ENCODE measurements around the gene MPND.
A peak's percentile ranks its signal among the peaks of the same experiment; 100 is the strongest.

Gene MPND, protein sequence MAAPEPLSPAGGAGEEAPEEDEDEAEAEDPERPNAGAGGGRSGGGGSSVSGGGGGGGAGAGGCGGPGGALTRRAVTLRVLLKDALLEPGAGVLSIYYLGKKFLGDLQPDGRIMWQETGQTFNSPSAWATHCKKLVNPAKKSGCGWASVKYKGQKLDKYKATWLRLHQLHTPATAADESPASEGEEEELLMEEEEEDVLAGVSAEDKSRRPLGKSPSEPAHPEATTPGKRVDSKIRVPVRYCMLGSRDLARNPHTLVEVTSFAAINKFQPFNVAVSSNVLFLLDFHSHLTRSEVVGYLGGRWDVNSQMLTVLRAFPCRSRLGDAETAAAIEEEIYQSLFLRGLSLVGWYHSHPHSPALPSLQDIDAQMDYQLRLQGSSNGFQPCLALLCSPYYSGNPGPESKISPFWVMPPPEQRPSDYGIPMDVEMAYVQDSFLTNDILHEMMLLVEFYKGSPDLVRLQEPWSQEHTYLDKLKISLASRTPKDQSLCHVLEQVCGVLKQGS

GRCh38 chr19:4343370-4344307, at the start of gene MPND:
MPND (plus strand) TSS chr19:4343562; CDS start chr19:4343594, 32 bp downstream.
- peak; percentile 97 for DNase-seq

- no peak for DNase-seq
Measured at GRCh38 chr19:4294389-4294788, 49.0 kb upstream of the MPND start.

GRCh38 chr19:4295972-4296771, 47.2 kb upstream of the MPND start:
- DNase-seq, result no peak

DNA sequence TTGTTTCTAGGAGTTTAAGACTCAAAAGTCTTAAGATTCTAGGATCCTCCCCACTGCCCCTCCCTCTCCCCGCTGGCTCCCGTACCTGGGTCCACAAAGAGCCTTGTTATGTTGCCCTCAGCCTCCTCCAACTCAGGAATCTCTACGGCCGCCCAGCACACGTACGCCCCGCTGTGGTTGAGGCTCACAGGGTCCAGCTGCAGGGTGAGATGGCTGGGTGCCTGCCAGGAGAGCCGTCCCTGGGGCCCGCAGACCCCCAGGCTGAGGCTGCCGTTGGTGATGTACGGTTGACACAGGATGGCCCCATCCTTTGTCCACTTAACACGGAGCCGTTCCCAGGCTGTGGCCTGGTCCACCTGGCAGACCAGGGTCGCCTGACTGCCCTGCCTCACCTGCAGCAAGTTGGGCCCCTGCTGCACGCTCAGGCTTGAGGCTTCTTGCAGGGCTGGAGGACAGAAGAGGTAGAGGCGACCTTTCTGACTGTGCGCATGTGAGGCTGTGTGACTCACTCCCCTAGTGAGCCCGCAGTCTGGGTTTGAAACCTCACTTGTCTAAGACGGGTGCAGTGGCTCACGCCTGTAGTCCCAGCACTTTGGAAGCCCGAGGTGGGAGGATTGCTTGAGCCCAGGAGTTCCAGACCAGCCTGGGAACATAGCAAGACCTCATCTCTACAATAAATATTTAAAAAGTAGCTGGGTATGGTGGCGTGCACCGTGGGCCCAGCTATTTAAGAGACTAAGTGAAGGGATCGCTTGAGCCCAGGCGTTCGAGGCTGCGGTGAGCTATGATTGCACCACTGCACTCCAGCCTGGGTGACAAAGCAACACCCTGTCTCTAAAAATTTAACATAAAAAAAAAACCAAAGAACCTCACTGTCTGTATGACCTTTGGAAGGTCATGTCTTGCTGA, 45.2 kb upstream of the MPND start:
- DNase-seq, result peak in 1 of 2 donors; percentile 35

DNA sequence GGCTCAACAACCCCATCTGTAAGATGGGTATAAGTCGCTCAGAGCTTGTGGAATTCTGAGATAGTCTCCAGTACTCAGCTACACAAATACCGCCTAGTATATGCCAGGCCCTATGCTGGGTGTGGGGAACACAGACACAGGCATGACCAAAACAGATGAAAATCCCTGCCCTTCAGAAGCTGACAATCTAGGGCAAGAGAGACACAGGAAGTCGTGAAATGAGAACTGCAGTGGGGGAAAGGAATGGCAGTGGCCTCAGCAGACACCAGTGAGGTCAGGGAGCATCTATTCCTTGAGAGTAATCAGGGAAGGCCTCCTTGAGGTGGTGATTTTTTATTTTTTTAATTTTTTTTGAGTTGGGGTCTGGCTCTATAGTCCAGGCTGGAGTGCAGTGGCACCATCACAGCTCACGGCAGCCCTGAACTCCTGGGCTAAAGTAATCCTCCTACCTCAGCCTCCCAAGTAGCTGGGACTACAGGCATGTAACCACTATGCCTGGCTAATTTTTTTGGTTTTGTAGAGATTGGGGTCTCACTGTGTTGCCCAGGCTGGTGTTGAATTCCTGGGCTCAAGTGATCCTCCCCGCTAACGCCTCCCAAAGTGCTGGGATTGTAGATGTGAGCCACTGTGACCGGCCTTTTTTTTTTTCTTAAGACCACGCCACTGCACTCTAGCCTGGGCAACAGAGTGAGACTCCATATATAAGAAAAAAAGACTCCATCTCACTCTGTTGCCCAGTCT, 44.4 kb upstream of the MPND start:
- DNase-seq, result no peak

DNA sequence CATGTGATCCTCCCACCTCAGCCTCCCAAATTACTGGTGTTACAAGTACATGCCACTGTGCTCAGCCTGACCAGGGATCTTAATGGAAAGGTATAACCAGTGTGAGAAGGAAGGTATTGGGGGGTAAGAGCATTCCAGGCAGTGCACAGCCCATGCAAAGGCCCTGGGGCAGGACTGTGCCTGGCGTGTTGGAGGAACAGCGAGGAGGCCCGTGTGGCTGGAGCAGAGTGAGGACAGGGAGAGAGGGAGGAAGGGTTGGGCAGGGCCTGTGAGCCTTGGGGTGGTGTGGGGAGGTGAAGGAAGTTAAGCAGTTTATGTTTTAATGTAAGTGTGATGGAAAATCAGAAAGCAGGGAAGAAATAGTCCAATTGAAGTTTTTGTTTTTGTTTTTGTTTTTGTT, 42.8 kb upstream of the MPND start:
- no peak for DNase-seq

DNA sequence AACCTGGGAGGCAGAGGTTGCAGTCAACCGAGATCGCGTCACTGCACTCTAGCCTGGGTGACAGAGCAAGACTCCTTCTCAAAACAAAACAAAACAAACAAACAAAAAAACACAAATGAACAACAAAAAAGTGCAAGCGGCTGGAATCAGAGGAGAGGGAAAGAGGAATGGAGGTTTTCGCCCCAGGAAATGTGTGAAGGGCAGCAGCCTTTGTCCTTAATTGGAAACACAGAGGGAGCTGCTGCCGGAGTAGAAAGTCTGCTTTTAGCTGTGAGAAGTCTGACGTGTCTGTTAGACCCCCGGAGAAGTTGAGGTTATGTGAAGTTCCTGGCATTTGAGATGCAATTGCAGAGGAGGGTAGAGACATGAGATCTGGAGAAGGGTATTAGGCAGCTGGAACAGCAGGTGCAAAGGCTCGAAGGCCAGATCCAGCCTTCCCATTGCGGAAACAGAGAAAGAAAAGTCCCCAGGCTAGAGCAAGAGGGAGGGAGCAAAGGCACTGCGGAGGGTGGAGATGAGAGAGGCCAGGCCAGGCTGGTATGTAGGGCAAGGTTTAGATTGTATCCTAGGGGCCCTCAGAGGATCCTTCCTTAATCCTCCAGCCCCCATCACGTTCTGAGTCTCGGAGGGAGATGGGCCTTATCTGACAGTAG, 41.6 kb upstream of the MPND start:
- no peak for DNase-seq

- peak in 1 of 2 donors; percentile 21 for DNase-seq
Measured at GRCh38 chr19:4302243-4302640, 41.1 kb upstream of the MPND start, which contains the start of gene TMIGD2. TMIGD2 (minus strand) TSS chr19:4302389; CDS start chr19:4302385, 4 bp downstream.

DNA sequence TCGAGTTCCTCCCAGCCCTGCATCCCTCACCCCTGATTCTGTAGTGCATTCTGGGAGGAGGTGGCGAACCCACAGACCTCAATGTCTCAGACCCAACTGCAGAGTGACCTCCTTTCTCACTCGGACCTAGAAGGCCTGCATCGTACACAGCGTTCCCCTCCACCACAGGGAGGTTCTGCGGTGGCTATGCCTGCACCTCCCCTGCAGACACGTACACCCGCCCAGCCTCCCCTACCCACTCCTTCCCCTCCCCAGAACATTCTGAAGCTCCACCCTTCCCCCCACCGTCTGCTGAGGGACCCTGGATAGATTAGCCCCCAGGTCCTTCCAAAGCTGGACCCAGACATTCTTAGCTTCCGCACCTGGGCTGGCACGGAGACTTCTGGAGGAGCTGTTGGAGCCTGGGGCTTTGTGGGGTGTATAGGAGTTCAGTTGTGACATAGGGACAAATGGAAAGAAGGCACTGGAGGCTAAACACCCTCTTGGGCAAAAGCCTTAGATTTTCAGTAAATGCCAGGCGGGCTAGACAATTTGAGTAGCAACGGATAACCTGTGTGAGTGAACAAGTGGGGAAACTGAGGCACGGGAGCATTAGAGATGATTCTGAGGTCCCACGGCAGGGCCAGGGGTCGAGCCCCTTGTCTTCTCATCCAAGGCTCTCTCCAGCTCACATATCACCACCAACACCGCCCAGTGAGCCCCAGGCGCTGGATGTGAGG, 39.4 kb upstream of the MPND start:
- no peak for DNase-seq

- peak; percentile 76 to 86 for DNase-seq
Measured at GRCh38 chr19:4304538-4305256, 38.7 kb upstream of the MPND start, which contains the start of gene FSD1. FSD1 (plus strand) TSS chr19:4304598; CDS start chr19:4304747, 149 bp downstream.

- no peak for DNase-seq
Measured at GRCh38 chr19:4305257-4305612, 38.1 kb upstream of the MPND start.

GRCh38 chr19:4305659-4306058, 37.7 kb upstream of the MPND start:
- DNase-seq, result no peak

DNA sequence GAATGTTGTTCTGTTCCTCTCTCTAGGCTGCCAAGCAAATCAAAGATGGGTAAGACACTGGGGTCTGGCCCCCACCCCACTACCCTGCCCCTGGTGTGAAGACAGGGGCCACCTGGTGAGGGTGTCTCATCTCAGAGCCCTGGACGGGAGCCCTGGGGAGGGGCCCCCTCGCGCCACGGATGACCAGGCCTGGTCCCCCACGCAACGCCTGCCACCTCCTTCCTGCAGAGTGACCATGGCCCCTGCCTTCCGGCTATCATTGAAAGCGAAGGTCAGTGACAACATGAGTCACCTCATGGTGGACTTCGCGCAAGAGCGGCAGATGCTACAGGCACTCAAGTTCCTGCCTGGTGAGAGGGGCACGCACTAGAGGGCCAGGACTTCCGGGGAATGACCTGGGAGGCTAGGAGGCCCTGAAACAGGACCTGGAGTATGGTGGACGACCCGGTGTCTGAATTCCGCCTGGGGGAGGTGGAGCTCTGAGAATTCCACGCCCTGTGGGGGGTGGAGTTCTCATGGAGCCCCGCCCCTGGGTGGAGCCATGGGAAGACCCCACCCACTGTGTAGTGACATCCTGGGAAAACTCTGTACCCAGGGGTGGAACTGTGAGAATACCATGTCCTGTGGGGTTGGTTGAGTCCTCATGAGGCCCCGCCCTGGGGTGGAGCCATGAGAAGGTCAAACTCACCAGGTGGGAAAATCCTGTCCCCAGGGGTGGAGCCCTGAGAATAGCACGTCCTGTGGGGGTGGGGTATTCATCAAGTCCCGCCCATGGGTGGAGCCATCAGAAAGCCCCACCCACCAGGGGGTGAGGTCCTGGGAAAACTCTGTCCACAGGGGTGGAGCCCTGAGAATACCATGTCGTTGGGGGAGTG, 32.9 kb upstream of the MPND start:
- peak in 1 of 2 donors; percentile 31 for DNase-seq

GRCh38 chr19:4313847-4314490, 29.4 kb upstream of the MPND start:
- DNase-seq, result no peak

DNA sequence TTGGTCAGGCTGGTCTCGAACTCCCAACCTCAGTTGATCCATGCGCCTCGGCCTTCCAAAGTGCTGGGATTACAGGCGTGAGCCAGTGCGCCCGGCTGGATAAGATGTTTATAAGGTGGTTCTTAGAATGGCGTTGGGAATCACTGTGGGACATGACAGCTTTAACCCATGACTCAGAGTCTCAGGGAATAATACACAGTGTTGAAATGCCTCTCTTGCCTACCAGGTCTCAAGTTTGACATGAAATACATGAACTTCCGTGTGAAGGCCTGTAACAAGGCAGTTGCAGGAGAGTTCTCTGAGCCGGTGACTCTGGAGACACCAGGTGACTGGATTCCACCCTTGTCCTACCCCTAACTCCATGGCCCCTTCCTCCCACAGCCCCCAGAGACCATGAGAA, 26.4 kb upstream of the MPND start:
- DNase-seq, result no peak

DNA sequence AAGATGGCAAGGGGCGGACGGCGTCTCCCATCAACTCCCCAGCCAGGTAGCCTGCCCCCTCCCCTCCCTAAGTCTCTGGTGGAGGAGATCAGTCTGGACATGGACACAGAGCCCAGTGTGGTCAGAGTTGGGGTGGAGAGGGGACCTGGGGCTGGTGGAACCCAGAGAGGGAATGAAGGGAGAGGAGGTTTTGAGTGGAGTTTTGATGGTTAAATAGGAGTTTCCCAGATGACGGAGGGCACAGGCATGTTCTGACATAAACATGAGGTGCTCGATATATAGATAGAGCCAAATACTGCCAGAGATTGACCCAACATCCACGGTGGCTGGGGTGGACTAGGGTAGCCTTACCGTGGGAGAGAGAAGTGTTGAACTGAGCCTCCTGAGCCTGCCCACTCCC, 24.9 kb upstream of the MPND start:
- no peak for DNase-seq

GRCh38 chr19:4319067-4319718, 24.2 kb upstream of the MPND start:
- DNase-seq, result no peak
